ENCODE results near the gene CYBC1. TPM values are rescaled to one million over a fixed set of nuclear protein-coding genes. Genes with fewer than 3 reads are reported as not detected.

CYBC1 gene
- total and polyA plus RNA-seq, 2 of the 8 experiments (the other 6 are each of a cell fraction or from before 2014, with no cell fraction given) = 74.6 to 81.4 TPM

DNA sequence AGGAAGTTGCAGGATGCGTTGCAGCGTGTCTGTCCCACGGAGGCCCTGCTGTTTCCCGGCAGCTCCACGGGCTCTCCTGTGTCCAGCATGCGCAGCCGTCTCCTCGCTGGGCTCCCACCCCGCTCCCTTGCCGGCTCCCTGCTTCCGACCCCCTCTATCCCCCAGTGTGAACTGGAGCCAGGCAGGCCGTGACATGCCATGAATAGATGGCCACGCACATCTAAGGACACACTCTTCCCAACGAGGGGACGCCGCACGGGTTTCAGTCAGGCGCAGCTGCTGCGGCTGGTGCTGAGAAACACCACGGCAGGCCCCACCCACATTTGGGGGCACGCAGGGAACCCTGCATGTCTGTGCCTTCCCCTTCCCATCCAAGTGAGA, 41.6 kb downstream of the CYBC1 start:
- Histone ChIP-seq H3K4me2 (ENCODE audit: insufficient read depth in 1 of 2, low read depth in 2 of 2, low read length in 2 of 2) (no peak overlapping the region), H3K79me2 (ENCODE audit: control insufficient read depth in 1 of 2, insufficient read depth in 2 of 2, low read length in 2 of 2) (no peaks in the 10 kb centered on the region), H4K8ac (ENCODE audit: extremely low read depth, insufficient read depth, low read length) (no peak overlapping the region), H3K23ac (ENCODE audit: insufficient read length) (no peak overlapping the region), H3K27me3 (replicated peaks in 1 of 4; ENCODE audit: control insufficient read depth in 3 of 4, extremely low read depth in 1 of 4, insufficient read depth in 3 of 4, low read length in 3 of 4) (no peaks in the 10 kb centered on the region), H3K23me2 (ENCODE audit: low read depth, low read length) (no peaks in the 10 kb centered on the region), H3K9ac (replicated peaks in 1 of 4; ENCODE audit: extremely low read depth in 1 of 4, low read depth in 3 of 4, low read length in 3 of 4) (no peak overlapping the region), H2BK20ac (ENCODE audit: low read length) (no peak overlapping the region), H3K18ac (ENCODE audit: extremely low read depth, low read length) (no peak overlapping the region), H4K20me1 (replicated peaks in 1 of 2; ENCODE audit: control insufficient read depth in 1 of 2, insufficient read depth in 2 of 2, low read length in 2 of 2) (peaks cover 1 to 2% of the 10 kb centered on the region in 2 experiments), H2BK12ac (ENCODE audit: low read depth, low read length) (no peak overlapping the region), H3K4ac (replicated peaks; ENCODE audit: insufficient read length, low read depth, low read length) (no peak overlapping the region), H3K4me3 (ENCODE audit: extremely low read depth in 1 of 4, insufficient read depth in 2 of 4, low read depth in 3 of 4, low read length in 4 of 4) (no peak overlapping the region), H3K27ac (ENCODE audit: low read depth, low read length) (no peak overlapping the region), H3K4me1 (replicated peaks in 1 of 4; ENCODE audit: control insufficient read depth in 3 of 4, insufficient read depth in 4 of 4, low read length in 3 of 4) (no peaks in the 10 kb centered on the region), H3K14ac (ENCODE audit: insufficient read length) (no peak overlapping the region), H3K36me3 (ENCODE audit: control insufficient read depth in 2 of 4, insufficient read depth in 4 of 4, low read length in 3 of 4) (peaks cover 0 to 6% (median 0%) of the 10 kb centered on the region in 4 experiments; a peak in 2 of 8 replicates), H4K5ac (ENCODE audit: insufficient read length, low read depth, low read length) (no peak overlapping the region), H3K56ac (replicated peaks; ENCODE audit: insufficient read length, low read depth, low read length) (no peak overlapping the region), H3K9me3 (ENCODE audit: insufficient read depth in 2 of 2, low read depth in 1 of 2, low read length in 1 of 2) (no peaks in the 10 kb centered on the region), H2BK120ac (replicated peaks; ENCODE audit: low read depth, low read length) (no peak overlapping the region), H3K79me1 (ENCODE audit: low read depth, low read length) (no peaks in the 10 kb centered on the region), H2BK5ac (ENCODE audit: low read depth, low read length) (no peak overlapping the region), H2AFZ (ENCODE audit: low read length) (no peak overlapping the region), H2AK5ac (ENCODE audit: low read depth, low read length) (no peak overlapping the region), H2BK15ac (ENCODE audit: low read length) (no peak overlapping the region), H4K91ac (replicated peaks; ENCODE audit: insufficient read length, low read length) (no peak overlapping the region)
- no peak for TF ChIP-seq RNF2 (IDR thresholded peaks at IDR 0.05; ENCODE audit: borderline replicate concordance, low read depth, low read length, missing control alignments, poor library complexity, severe bottlenecking)
- no peak for TF ChIP-seq SIX5 (IDR thresholded peaks at IDR 0.05; ENCODE audit: low read depth, low read length)
- DNase-seq (ENCODE audit: low read depth in 1 of 2, low spot score in 2 of 2) (no peak), FAIRE-seq (no peak)
- ChIA-PET CTCF (ENCODE audit: partially characterized antibody) (interaction anchor here (1.4 to 2.2 kb wide), 3 partner anchors 16 to 145 kb away, joined by 3 to 9 read pairs (median 5); no protein-coding TSS in a partner anchor), POLR2A (ENCODE audit: partially characterized antibody) (interaction anchor here (1.2 to 1.3 kb wide), 2 partner anchors 10 to 32 kb away, joined by 3 read pairs; no protein-coding TSS in a partner anchor)
- WGBS, 2 experiments (ENCODE audit: extremely low coverage in 1 of 2, insufficient coverage in 1 of 2, insufficient read length in 1 of 2, insufficient replicate concordance in 2 of 2, low coverage in 1 of 2, low lambda C conversion rate in 2 of 2, missing lambda C conversion rate in 1 of 2) = 90% methylated on average over 21 of the region's 21 CpGs; no CpG with 5 or more reads in 1 of the 2 experiments

Data from H1 (cell line).